NCI-H2227 treated with DMSO at 0.1 percent for 48 hours (cell line): ENCODE data around the gene SLC16A3.

ENCODE experiments used
- DNase-seq: peaks from one replicate; lab custom pipeline; 2025; lab: John Stamatoyannopoulos, UW

SLC16A3 gene

GRCh38 chr17:82287013-82287867 is 58.4 kb downstream of the SLC16A3 start:
- no peak for DNase-seq

- DNase-seq, result peak; percentile 95
These were observed 59.3 kb downstream of the SLC16A3 start for GRCh38 chr17:82287868-82288801.
